HS-27A (cell line): Measurements from ENCODE around the gene GBP7.

Experiments used
- DNase-seq: peaks from one replicate; pipeline ENCODE4 v3.0.0-alpha.2; 2012; ENCODE audit warnings: low read depth, missing footprints

The GBP7 gene

DNA sequence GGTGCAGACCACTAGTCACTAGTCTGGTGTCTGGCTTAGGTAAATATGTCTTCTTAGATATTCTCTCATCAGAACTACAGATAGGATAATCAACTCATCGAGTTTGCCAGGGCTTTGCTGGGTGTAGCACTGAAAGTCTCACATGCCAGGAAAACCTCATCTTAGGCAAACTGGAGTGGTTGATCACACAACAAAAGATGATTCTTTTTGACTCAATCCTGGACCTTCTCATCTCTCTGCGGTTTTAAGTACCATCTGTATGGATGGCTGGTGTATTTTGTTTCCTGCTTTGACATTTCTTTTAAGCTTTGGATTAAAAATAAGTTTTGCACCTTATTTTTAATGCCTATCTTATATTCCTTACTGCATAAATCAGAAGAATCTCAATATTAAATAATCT, 61.1 kb downstream of the GBP7 start:
- DNase-seq = no peak

DNA sequence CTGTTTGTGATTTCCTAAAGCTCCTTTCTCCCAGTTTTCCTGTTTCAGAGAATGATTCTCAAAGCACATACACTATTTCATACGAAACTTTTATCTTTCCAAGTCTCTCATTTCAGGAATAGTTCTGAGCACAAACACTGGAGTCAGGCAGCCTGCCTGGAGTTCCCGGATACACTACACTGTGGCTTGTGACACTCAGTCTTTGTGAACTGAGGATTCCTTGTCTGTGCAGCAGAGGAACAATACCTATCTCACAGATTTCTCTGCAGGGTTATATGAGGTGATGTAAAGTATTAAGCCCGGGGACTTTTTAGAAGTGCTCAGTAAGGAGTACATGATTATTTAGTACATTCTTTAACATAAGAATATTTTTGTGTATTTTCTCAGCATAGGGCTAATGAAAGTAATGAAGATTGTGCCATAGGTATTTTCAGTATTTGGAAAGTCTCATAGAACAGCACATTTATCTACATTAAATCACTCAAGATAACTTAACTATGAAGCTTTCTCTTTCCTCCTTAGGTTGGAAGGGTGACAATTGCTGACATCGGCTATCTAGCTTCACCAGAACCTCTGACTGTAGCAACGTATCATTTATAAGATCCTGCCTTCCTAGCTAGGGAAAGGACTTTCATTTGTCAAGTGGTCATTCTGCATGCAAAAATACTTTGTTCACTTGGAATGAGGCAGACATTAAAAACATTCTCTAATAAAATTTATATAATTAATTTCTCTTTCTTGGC, 62.8 kb downstream of the GBP7 start:
- DNase-seq = no peak

DNA sequence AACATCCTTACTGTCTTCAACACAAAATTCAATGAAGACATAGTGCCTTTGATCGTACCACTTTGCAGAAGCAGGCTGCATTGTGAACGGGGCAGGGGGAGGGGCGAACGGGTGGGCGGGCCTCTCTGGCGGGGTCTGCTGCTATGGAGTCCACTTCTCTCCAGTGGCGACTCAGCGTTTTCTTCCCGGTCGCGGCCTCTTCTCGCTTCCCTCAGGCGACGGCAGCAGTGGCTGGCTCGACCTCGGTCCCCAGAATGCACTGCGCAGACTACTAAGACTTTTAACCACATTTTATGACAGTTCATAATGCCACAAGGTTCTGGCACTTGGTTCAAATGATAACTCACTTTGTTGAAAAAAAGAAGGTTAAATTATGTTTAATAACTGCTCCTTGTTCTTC, 71.1 kb downstream of the GBP7 start:
- DNase-seq = no peak

DNA sequence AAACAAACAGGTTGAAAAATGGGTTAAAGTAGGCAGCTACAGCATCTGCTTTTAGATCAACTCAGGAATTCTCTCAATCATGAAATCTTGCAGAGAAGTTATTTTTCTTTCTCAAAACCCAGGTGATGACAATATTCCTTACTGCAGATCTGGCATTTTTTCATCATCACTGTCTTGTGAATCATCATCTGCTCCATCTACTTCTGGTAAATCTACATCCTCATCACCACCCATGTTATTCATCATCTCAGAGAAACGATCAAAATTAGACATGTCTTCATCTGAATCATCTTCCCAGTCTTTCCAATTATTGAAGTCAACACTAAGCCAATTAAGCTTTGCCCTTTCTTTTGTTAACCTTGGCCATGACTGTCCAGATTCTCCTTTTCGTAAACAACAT, 71.7 kb downstream of the GBP7 start:
- no peak for DNase-seq

DNA sequence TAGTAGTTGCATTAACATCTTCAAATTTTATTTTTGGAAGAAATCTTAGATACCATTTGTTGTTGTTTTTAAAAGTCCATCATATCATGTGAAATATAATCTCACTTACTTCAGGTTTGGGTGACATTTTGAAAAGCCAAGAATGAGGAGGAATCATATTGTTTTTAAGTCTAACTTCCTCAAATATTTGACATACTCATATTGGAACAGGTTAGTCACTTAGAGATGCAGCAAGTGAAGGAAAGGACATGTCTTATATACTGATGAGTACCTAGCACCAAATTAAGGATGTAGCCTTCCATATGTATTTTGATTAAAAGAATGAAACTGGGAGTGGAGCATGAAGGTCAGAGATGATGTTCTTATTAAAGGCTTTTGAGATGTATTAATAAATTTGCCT, 73.8 kb downstream of the GBP7 start:
- DNase-seq = no peak

DNA sequence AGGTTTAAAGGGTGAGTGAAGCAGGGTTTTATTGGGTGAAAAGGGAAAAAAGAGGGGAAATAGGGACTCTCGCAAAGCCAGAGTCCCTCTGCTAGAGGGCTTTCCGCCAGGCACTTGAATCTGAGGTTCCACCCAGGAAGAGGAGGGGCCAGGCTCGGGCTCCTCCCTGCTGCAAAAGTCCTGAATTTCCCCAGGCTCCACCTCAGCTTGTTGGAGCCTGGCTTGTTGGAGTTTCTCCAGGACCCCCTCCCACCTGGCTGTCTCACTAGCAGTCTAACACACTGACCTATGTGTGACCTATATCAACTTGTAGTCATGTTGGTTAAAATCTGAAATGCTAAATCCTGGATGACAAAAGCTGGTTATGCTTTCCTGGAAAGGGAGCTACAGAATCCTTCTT, 75.4 kb downstream of the GBP7 start:
- no peak for DNase-seq

DNA sequence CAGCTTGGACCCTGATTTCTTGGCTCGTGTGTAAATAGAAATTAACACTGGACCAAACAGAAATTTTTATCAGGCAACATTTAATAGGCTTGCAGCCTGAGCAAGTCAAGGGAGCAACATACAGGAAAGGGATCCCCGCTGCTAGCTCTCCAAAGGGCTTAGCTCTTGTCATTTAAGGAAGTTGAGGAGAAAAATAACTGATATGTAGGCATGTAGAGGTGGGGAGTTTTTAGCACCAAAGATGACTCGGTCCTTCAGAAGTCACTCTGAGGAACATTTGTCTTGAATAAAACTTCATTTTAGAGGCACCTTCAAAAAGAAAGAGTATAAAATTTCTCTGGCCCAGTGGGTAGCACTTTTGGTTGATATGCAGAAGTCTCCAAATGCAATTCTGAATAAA, 76.9 kb downstream of the GBP7 start:
- DNase-seq = no peak

DNA sequence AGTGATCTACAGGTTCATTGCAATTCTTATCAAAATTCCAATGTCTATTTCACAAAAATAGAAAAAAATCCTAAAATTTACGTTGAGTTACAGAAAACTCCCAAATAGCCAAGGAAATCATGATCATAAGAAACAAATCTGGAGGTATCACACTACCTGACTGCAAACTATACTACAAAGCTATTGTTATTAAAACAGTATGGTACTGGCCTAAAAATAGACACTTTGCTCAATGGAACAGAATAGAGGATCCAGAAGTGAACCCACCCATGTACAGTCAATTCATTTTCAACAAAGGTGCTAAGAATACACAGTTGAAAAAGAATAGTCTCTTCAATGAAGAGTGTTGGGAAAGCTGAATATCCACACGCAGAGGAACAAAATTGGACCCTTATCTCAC, 80.1 kb downstream of the GBP7 start:
- no peak for DNase-seq

DNA sequence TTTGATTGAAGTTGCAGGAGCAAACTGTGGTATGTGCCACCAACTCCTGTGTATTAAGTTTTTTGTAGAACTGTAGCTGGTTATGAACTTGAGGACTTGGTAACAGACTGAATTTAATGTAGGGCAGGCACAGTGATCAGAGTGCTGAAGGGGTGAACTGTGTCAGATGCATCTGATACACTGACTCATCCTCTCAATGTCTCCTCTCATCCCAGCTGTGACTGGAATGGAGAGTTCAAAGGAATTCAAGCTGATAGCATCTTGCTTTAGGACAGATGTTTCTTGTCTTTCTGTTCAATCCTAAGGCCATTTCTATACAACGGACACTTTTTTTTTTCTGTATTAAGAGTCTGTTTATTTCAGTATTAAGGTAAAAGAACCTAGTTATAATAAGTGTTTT, 85.8 kb downstream of the GBP7 start:
- no peak for DNase-seq

DNA sequence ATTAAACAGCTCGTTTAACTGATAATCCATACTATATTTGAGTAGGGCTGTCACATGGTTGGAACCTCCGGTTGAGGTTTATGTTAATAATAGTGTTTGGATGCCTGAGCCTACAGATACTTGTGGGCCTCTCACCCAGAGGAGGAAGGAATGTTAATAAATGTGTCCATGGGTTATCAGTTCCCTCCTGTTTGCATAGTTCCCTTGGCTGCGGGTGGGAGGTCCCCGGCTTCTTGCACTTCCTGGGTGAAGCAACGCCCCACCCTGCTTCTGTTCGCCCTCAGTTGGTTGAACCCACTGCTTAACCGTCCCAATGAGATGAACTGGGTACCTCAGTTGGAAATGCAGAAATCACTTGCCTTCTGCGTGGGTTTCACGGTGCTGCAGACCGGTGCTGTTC, 87.2 kb downstream of the GBP7 start:
- DNase-seq = no peak

DNA sequence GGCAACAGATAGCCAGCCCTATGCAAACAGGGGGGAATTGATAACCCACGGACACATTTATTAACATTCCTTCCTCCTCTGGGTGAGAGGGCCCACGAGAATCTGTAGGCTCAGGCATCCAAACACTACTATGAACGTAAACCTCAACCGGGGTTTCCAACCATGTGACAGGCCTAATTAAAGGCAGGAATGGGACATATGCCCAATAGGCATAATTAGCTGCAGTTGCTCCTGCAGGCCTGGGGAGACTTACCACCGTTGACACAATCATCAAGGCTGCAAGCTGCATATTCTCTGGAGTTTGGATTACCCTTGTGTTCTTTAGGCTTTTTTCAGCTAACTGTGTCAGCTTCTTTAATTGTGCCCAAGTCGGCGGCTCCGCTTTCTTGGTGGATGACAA, 88.6 kb downstream of the GBP7 start:
- DNase-seq = no peak

DNA sequence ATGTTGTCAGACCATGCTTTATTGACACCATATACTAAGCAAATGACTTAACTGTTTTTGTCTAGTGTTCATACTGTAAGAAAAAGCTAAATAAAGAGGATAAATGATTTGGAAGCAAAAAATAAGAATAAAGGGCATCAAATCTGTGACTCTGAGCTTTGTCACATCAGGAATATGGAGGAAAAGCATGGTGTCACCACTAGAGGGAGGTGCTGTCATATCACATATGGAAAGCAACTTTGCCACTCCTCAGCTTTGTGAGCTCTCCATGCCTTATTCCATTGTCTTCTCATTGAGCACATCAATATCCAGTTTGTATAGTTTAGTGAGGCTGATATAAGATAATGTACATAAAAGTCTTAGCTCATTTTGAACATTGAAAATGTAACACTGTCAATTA, 90.0 kb downstream of the GBP7 start:
- DNase-seq = no peak
